HL-60 (cell line): ENCODE measurements around the gene ENTPD7.

Experiments used
- DNase-seq, 2 experiments: peaks; one replicate each; pipeline ENCODE4 v3.0.0-alpha.2; 2010 to 2020; ENCODE audit warnings: low read depth in 1 of 2, low spot score in 1 of 2
- H3K27ac ChIP-seq: fragments of 250-450 bp; sonication (Bioruptor Pico); replicated peaks from 2 replicates; pipeline ENCODE4 v1.5.1; 2020; ENCODE audit warnings: mild to moderate bottlenecking, moderate library complexity
- H3K27me3 ChIP-seq: fragments of 250-450 bp; sonication (Bioruptor Pico); 2 replicates; pipeline ENCODE4 v1.5.1; 2021; ENCODE audit warnings: mild to moderate bottlenecking, moderate library complexity; ENCODE audit not compliant: insufficient read depth, poor library complexity, severe bottlenecking
- H3K4me3 ChIP-seq: replicated peaks from 2 replicates; pipeline ENCODE4 v1.5.1; 2011; ENCODE audit warnings: mild to moderate bottlenecking, control low read depth, low read length; ENCODE audit not compliant: insufficient read depth
- GABPA ChIP-seq: IDR thresholded peaks from 2 replicates; pipeline ENCODE4 v1.6.1; 2012; ENCODE audit warnings: low read depth
- POLR2AphosphoS5 ChIP-seq: IDR thresholded peaks from 2 replicates; pipeline ENCODE4 v1.6.1; 2012; ENCODE audit warnings: low read depth
- REST ChIP-seq: IDR thresholded peaks from 2 replicates; pipeline ENCODE4 v1.6.1; 2012; ENCODE audit warnings: low read depth; ENCODE audit not compliant: insufficient replicate concordance
- SPI1 ChIP-seq: IDR thresholded peaks from 2 replicates; pipeline ENCODE4 v1.6.1; 2012; ENCODE audit warnings: low read depth, mild to moderate bottlenecking, borderline replicate concordance
- TF ChIP-seq, protein P1 (sequence below): IDR thresholded peaks from one replicate; pipeline ENCODE4 v1.5.1; 2011; ENCODE audit warnings: low read length, control low read depth, inconsistent platforms; ENCODE audit not compliant: insufficient read depth

The ENTPD7 gene

GRCh38 chr10:99628923-99629624 lies 30.2 kb upstream of the ENTPD7 start:
- DNase-seq = no peak
- H3K27ac ChIP-seq = no peak overlapping the region
- H3K4me3 ChIP-seq = no peak overlapping the region
- TF ChIP-seq POLR2AphosphoS5 (no peak), SPI1 (peak; percentile 31; the same call in 1 of the 2 replicates)
- H3K27me3 ChIP-seq = no peaks in the 10 kb centered on the region

DNA sequence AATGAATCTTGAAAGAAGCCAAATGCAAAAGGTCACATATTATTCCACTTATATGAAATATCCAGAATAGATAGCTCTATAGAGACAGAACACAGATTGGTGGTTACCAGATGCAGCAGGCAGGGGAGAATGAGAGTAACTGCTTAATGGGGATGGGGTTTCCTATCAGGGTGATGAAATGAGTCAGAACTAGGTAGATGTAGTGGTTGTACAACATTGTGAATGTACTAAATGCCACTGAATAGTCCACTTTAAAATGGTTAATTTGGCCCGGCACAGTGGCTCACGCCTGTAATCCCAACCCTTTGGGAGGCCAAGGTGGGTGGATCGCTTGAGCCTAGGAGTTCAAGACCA lies 29.7 kb upstream of the ENTPD7 start:
- no peaks in the 10 kb centered on the region for H3K27me3 ChIP-seq
- no peak overlapping the region for H3K27ac ChIP-seq
- no peak overlapping the region for H3K4me3 ChIP-seq
- TF ChIP-seq POLR2AphosphoS5 (no peak), REST (no peak), SPI1 (no peak), GABPA (no peak)
- TF ChIP-seq, protein P1, sequence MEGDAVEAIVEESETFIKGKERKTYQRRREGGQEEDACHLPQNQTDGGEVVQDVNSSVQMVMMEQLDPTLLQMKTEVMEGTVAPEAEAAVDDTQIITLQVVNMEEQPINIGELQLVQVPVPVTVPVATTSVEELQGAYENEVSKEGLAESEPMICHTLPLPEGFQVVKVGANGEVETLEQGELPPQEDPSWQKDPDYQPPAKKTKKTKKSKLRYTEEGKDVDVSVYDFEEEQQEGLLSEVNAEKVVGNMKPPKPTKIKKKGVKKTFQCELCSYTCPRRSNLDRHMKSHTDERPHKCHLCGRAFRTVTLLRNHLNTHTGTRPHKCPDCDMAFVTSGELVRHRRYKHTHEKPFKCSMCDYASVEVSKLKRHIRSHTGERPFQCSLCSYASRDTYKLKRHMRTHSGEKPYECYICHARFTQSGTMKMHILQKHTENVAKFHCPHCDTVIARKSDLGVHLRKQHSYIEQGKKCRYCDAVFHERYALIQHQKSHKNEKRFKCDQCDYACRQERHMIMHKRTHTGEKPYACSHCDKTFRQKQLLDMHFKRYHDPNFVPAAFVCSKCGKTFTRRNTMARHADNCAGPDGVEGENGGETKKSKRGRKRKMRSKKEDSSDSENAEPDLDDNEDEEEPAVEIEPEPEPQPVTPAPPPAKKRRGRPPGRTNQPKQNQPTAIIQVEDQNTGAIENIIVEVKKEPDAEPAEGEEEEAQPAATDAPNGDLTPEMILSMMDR = no peak
- DNase-seq = no peak

GRCh38 chr10:99630433-99630832 lies 28.9 kb upstream of the ENTPD7 start:
- Histone ChIP-seq H3K27ac (peak overlapping the region; percentile 52), H3K27me3 (no peaks in the 10 kb centered on the region), H3K4me3 (no peak overlapping the region)
- TF ChIP-seq, protein P1 = peak; percentile 45
- no peak for TF ChIP-seq SPI1
- no peak for TF ChIP-seq REST
- no peak for TF ChIP-seq POLR2AphosphoS5
- peak in 1 of 2 experiments; percentile 80 for DNase-seq

DNA sequence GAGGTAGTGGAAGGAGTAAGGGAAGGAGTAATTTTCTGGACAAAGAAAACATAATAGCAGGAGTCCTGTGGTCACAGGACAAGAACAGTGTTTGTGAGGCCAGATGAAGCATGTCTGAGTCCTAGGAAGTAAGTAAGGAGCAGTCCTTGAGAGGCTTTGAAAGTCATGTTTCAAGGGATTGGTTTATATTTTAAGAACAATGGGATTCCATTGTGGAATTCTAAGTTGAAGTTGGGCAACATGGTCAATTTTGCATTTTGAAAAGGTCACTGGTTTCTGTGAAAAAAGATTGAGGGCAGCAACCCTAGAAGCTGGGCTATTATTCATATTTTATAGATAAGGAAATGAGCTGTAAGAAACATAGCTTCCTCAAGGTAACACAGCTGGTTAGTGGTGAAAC lies 28.3 kb upstream of the ENTPD7 start:
- peak overlapping the region; percentile 52 for H3K27ac ChIP-seq
- H3K27me3 ChIP-seq = no peaks in the 10 kb centered on the region
- TF ChIP-seq POLR2AphosphoS5 = no peak
- TF ChIP-seq, protein P1 = no peak
- TF ChIP-seq REST = no peak
- no peak for TF ChIP-seq SPI1
- H3K4me3 ChIP-seq = no peak overlapping the region
- no peak for DNase-seq
